Body of pancreas (tissue), 4 donors: Measurements from ENCODE around the gene RNF10.

Experiments used
- POLR2A ChIP-seq, 3 donors: fragments of 450-650 bp; IDR thresholded peaks; one replicate each; pipeline ENCODE4 v1.6.1; 2016; ENCODE audit warnings: antibody characterized with exemption in 3 of 3, mild to moderate bottlenecking in 2 of 3
- TF ChIP-seq, protein P1 (sequence below), 7 experiments: fragments of 450-650 bp in 4 of 7; fragments of 200-600 bp in 3 of 7; sonication (generic) in 3 of 7; IDR thresholded peaks; one replicate each; pipeline ENCODE4 v1.5.1; 2016 to 2019; ENCODE audit warnings: antibody characterized with exemption in 7 of 7

- TF ChIP-seq, protein P1, sequence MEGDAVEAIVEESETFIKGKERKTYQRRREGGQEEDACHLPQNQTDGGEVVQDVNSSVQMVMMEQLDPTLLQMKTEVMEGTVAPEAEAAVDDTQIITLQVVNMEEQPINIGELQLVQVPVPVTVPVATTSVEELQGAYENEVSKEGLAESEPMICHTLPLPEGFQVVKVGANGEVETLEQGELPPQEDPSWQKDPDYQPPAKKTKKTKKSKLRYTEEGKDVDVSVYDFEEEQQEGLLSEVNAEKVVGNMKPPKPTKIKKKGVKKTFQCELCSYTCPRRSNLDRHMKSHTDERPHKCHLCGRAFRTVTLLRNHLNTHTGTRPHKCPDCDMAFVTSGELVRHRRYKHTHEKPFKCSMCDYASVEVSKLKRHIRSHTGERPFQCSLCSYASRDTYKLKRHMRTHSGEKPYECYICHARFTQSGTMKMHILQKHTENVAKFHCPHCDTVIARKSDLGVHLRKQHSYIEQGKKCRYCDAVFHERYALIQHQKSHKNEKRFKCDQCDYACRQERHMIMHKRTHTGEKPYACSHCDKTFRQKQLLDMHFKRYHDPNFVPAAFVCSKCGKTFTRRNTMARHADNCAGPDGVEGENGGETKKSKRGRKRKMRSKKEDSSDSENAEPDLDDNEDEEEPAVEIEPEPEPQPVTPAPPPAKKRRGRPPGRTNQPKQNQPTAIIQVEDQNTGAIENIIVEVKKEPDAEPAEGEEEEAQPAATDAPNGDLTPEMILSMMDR (IDR thresholded peaks at IDR 0.05), result peak in 1 of 7 experiments; percentile 20
- TF ChIP-seq POLR2A (IDR thresholded peaks at IDR 0.05), result no peak
Observed at GRCh38 chr12:120496413-120497340, 37.5 kb upstream of the RNF10 start.
